ENCODE measurements around the gene RRP8. TPM values are rescaled to one million over a fixed set of nuclear protein-coding genes. Genes with fewer than 3 reads are reported as not detected.

Gene RRP8
- total RNA-seq, 1 experiment from 2014 or later: 17.4 TPM

DNA sequence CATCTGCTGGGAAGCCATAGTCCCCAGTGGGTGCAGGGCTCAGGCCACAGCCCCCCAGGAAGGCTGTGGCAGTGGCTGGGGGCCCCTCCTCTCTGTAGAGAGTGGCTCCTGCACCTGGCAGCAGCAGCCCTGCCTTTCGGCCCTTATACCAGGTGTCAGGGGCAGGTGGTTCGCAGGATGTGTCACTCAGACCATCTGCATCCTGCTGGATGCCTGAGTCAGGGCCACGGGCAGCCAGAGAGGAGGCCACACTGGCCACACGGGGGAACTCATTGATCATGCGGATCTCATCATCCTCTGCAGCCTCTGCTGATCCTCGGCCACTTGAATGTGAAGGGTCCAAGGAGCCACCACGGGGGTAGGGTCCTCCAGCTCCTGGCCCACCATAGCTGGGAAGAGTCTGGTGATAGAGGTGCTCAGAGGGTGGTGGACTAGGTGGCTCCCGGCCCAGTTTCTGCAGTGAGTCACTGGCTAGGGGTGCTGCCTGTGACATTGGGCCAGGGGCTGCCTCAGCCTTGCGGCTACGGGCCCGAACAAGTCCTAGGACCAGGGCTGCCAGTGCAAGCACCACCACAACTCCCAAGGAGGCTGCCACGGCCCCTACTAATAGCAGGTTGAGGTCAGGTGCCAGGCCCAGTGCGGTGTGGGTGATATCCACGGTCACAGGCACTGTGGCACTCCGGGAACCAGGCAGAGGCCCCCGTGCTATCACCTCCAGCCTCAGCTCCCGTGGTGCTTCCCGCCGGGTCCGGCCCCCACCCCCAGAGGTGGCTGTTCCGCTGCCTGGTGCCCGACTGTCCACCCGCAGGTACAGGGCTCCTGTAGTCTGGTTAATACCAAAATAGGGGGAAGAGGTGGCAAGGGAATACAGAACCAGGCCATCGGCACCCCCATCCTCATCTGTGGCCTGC, 19.1 kb upstream of the RRP8 start:
- no peak for DNase-seq
- Mint-ChIP-seq H3K4me3 (ENCODE audit: low read depth, unreplicated experiment) (no peak overlapping the region), H3K27ac (ENCODE audit: unreplicated experiment) (no peak overlapping the region), H3K27me3 (ENCODE audit: unreplicated experiment) (peaks cover 31% of the 10 kb centered on the region), H3K4me1 (ENCODE audit: low read depth, unreplicated experiment) (no peaks in the 10 kb centered on the region), H3K9me3 (ENCODE audit: low read depth, unreplicated experiment) (no peaks in the 10 kb centered on the region), H3K36me3 (ENCODE audit: insufficient read depth, unreplicated experiment) (no peaks in the 10 kb centered on the region)
- TF ChIP-seq, protein P1, sequence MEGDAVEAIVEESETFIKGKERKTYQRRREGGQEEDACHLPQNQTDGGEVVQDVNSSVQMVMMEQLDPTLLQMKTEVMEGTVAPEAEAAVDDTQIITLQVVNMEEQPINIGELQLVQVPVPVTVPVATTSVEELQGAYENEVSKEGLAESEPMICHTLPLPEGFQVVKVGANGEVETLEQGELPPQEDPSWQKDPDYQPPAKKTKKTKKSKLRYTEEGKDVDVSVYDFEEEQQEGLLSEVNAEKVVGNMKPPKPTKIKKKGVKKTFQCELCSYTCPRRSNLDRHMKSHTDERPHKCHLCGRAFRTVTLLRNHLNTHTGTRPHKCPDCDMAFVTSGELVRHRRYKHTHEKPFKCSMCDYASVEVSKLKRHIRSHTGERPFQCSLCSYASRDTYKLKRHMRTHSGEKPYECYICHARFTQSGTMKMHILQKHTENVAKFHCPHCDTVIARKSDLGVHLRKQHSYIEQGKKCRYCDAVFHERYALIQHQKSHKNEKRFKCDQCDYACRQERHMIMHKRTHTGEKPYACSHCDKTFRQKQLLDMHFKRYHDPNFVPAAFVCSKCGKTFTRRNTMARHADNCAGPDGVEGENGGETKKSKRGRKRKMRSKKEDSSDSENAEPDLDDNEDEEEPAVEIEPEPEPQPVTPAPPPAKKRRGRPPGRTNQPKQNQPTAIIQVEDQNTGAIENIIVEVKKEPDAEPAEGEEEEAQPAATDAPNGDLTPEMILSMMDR (IDR thresholded peaks at IDR 0.05; ENCODE audit: unreplicated experiment): no peak
- intact Hi-C loops (cut with micrococcal nuclease; ENCODE audit: unreplicated experiment): no loop called here
- CTCF ChIA-PET: interaction anchor here (0.6 kb wide), 1 partner anchor 25 kb away, joined by 4 read pairs; no protein-coding TSS in a partner anchor
- no TSS peak for BruUV-seq (replicated peaks)

DNA sequence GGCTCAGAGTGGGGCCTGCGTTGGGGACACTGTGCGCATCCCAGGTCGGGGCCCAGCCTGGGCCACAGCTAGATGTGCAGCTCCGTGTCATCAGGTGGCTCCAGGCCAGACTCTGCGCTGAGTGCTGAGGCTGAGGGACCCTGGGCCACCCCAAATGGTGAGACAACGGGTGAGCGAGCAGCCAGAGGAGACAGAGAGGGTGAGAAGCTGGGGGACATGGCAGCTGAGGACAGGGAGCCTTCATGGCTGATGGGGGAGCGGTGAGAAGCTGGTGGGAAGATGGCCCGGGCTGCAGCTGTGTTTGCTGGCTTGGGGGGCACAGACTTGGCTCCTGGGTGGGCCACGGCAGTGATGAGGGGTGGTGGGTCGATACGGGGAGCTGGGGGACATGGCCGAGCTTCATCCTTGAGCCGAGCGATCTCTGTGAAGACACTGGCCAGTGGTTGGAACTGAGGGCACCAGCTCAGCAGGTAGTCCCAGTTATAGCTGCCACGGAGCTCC, 18.3 kb upstream of the RRP8 start:
- Mint-ChIP-seq H3K4me1 (ENCODE audit: low read depth, unreplicated experiment) (no peaks in the 10 kb centered on the region), H3K27ac (ENCODE audit: unreplicated experiment) (no peak overlapping the region), H3K9me3 (ENCODE audit: low read depth, unreplicated experiment) (no peaks in the 10 kb centered on the region), H3K36me3 (ENCODE audit: insufficient read depth, unreplicated experiment) (no peaks in the 10 kb centered on the region), H3K4me3 (ENCODE audit: low read depth, unreplicated experiment) (no peak overlapping the region), H3K27me3 (ENCODE audit: unreplicated experiment) (peaks cover 23% of the 10 kb centered on the region)
- no TSS peak for BruUV-seq (replicated peaks)
- TF ChIP-seq, protein P1 (IDR thresholded peaks at IDR 0.05; ENCODE audit: unreplicated experiment): no peak
- intact Hi-C loops (cut with micrococcal nuclease; ENCODE audit: unreplicated experiment): no loop called here
- CTCF ChIA-PET: interaction anchor here (0.6 kb wide), 1 partner anchor 24 kb away, joined by 4 read pairs; no protein-coding TSS in a partner anchor
- no peak for DNase-seq

DNA sequence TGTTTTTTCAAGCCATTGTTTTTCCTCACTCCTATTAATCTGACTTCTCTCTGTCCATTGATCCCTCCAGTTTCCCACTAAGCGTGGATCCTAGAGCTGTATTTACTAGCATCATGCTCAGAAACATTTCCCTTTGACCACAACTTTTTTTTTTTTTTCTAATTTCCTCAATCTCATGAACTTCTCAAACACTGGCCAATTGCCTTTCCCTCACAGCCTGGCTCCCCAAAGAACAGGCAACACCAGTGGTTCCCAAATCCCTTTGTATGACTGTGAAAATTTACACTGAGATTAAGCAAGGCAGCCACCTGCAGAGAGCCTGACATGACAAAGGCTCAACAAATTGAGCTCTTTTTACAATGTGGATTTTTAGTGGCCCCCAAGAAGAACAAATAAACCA, 17.2 kb upstream of the RRP8 start:
- intact Hi-C loops (cut with micrococcal nuclease; ENCODE audit: unreplicated experiment): no loop called here
- CTCF ChIA-PET: no interaction called here
- H3K9me3 Mint-ChIP-seq (ENCODE audit: low read depth, unreplicated experiment): no peaks in the 10 kb centered on the region

DNA sequence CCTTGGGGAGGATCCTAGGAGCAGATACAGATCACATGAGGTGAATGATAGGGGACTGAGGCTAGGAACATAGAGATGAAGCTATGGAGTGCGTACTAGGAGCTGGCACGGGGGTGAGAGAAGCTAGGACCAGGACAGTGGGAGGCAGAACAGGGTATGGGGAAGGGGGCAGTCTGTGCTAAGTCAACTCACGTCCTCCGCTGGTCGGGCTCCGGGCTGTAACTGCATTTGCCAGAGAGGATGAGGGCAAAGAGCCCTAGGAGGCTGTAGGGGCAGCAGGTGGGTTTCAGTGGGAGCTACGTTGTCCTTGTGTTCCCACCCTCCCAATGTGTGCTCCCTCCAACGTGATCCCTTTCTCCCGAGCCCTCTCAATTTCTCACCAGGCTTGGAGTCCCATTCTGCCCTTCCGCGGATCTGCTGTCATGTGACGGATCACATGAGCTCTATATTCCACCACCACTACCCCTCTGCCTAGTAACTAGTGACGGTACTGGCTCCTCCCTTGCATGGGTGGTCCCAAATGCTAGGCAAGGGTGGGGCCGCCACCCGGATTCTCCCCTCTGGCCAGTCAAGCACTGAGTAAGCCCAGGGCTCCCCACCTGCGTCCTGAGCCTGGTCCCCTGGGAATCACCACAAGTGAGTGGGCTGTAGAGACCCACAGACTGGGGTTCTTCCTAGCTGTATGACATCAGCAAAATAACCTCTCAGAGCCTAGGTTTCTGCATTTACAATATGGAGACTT, 15.8 kb upstream of the RRP8 start, which contains the start of gene TPP1:
Gene TPP1 (minus strand): TSS at position 419 of the 742 bp plus-strand sequence. CDS start 22 bp downstream, at position 397.
- CTCF ChIA-PET: interaction anchor here (0.5 to 1.3 kb wide), 7 partner anchors 12 to 1075 kb away, joined by 3 to 5 read pairs (median 4); partner anchors contain the start of gene MRPL17
- DNase-seq: peak; percentile 91
- intact Hi-C loops (cut with micrococcal nuclease; ENCODE audit: unreplicated experiment): loop anchor here (10.0 kb wide), 1 partner anchor 134 kb away; the partner anchor contains the start of genes ARFIP2 and TIMM10B
- Mint-ChIP-seq H3K27ac (ENCODE audit: unreplicated experiment) (no peak within 1 kb of the TSS), H3K36me3 (ENCODE audit: insufficient read depth, unreplicated experiment) (no peaks in the 10 kb centered on the region), H3K9me3 (ENCODE audit: low read depth, unreplicated experiment) (no peaks in the 10 kb centered on the region), H3K4me1 (ENCODE audit: low read depth, unreplicated experiment) (no peaks in the 10 kb centered on the region), H3K27me3 (ENCODE audit: unreplicated experiment) (peaks cover 5% of the 10 kb centered on the region), H3K4me3 (ENCODE audit: low read depth, unreplicated experiment) (no peak within 1 kb of the TSS)
- BruUV-seq (replicated peaks): no TSS peak
- TF ChIP-seq, protein P1 (IDR thresholded peaks at IDR 0.05; ENCODE audit: unreplicated experiment): no peak

More for the DNA sequence above, 17.2 kb upstream of the RRP8 start:
- TF ChIP-seq, protein P1 (IDR thresholded peaks at IDR 0.05; ENCODE audit: unreplicated experiment): no peak
- Mint-ChIP-seq H3K4me3 (ENCODE audit: low read depth, unreplicated experiment) (no peak overlapping the region), H3K27me3 (ENCODE audit: unreplicated experiment) (peaks cover 13% of the 10 kb centered on the region), H3K36me3 (ENCODE audit: insufficient read depth, unreplicated experiment) (no peaks in the 10 kb centered on the region), H3K4me1 (ENCODE audit: low read depth, unreplicated experiment) (no peaks in the 10 kb centered on the region), H3K27ac (ENCODE audit: unreplicated experiment) (no peak overlapping the region)
- no peak for DNase-seq
- no TSS peak for BruUV-seq (replicated peaks)

Data from Calu3 (cell line).